GM15510 (cell line): ENCODE data around the gene DDX43.

ENCODE experiments used
- POLR2A ChIP-seq: IDR thresholded peaks from 3 replicates; pipeline ENCODE4 v1.6.1; 2011; ENCODE audit warnings: borderline replicate concordance; ENCODE audit not compliant: insufficient read length; ENCODE audit errors: extremely low read depth

The DDX43 gene

DNA sequence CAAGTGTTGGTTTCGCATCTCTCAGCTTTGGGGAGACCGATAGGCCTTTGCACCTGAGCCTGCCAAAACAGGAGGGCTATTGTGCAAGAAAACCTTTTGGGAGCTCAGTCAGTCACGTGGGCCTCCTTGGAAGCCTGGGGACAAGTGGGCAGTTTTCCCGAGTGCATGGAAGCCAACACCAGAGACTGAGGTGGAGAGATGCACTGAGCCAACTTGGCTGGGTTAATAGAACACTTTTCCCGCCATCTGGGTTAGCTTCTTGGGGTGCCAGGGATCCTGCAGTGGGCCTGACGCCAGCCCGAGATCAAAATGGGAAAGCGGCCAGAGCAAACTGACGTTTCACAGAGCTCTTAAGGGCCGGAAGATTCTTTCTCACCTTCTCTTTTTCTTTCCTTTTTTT is 22.1 kb upstream of the DDX43 start:
- TF ChIP-seq POLR2A, result no peak

DNA sequence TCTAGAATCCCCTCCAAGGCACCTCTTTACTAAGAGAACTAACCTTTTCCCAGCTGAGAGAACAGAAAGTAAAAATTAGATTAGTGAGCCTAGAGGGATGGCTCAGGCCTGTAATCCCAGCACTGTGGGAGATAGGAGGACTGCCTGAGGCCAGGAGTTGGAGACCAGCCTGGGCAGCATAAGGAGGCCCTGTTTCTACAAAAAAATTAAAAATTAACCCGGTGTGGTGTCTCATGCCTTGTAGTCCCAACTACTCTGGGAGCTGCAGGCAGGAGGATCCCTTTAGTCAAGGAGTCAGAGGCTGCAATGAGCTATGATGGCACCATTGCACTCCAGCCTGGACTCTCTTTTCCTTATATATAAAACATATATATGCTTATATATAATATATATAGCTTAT is 19.4 kb upstream of the DDX43 start:
- no peak for TF ChIP-seq POLR2A

DNA sequence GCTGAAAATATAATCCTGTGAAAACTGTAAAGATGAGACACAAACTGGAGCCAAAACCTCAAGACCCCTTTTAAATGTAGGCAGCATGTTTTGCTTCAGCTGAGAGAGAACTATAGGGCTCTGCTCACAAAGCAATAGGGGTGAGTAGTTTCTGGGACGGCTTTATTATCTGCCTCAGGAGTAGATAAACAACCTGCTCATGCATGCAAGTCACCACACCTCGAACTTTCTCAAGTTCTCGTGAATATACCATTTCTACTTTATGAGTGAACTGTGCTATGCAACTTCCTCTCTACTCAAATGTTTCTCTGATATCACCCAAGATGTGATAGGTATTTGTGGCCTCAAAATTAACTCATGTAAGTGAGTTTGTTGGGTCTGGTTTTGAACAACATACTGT is 17.4 kb upstream of the DDX43 start:
- TF ChIP-seq POLR2A, result no peak

DNA sequence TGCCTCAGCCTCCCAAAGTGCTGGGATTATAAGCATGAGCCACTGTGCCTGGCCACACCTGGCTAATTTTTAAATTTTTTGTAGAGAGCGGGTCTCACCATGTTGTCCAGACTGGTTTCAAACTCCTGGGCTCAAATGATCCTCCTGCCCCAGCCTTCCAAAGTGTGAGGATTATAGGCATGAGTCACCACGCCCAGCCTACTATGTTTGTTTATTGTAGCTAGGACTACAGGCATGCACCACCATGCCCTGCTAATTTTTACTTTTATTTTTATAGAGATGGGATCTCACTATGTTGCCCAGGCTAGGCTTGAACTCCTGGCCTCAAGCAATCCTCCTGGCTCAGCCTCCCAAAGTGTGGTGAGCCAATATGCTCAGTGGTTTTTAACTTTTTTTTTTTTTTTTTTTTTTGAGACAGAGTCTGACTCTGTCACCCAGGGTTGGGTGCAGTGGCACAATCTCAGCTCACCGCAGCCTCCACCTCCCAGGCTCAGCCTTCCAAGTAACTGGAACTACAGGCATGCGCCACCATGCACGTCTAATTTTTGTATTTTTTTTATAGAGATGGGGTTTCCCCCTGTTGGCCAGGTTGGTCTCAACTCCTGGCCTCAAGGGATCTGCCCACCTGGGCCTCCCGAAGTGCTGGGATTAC is 12.0 kb upstream of the DDX43 start:
- TF ChIP-seq POLR2A, result no peak

DNA sequence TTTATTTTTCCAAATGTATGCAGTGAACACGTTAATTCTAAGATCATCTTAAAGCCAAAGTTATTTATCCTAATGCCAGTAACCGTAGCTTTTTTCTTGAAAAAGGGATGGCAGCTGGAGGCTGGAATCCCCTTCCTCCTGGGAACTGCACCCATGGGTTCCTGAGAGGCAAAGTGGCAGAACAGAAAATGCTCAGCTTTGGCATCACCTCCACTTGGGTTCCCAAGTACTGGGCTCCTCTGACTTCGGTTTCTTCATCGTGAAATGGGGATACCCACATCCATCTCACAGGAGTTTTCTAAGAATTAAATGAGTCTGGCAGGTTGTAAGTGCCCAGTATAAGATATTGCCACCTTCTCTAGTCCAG is 6.2 kb upstream of the DDX43 start:
- TF ChIP-seq POLR2A, result no peak

DNA sequence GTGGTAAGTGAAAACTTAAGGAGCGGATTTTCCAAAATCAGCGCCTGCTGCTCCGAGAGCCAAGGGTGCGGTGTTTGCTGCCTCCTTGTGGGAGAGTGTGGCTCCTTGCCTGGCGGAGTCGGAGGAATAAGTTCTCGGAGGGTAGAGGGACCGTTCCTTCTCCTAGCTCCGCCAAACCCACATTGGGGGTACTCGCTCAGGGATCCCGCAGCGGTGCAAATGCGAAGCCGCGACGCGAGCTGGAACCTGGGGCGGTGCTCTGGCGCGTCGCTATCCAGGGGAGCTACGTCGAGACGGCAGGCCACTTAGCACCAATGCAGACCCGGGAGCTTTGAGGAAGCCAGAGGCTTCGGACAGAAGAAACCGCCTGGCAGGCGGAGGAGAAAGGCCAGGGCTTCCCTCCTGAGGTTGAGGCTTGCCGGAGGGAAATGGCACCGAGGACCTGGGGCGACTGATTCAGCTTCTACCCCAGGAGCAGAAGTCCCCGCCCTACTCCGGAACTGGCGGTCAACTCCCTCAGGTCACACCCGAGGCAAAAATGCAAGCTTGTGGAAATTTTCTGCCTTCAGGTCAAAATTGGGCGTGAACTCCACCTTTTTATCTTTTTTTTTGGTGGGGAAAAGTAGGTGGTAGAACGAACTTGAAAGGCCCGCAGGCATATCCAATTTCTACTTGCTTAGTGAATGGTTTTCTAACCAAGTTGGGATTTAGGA is 5.7 kb upstream of the DDX43 start:
- no peak for TF ChIP-seq POLR2A

DNA sequence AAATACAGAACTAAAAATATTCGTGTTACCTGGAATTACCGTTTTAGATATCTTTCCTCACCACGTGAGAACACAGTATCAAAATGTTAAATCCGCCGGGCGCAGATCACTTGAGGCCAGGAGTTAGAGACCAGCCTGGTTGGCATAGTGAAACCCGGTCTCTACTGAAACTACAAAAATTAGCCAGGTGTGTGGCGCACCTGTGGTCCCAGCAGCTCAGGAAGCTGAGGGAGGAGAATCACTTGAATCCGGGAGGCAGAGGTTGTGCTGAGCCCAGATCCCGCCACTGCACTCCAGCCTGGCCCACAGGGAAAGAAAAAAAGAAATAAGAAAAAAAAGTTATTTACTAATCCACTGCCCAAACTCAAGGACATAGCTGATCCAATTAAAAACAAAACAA is 4.8 kb upstream of the DDX43 start:
- TF ChIP-seq POLR2A, result no peak

DNA sequence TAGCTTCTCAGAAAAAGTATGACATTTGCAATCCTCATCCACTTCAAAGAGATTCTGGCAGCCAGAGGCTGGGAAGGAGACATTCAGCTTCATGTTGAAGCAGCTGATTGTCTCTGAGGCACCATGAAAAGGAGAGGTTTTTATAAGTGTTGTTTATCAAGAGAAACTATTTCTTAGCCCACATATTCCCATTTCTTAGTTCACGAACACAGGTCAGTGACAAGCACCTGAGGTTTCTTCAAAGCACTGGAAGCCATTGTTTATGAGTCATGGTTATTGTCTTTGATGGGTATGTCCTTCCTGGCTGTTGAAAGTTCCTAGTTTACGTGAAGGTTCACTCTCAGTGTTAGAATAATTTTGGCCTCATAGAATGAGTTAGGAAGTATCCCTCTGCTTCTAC is 3.0 kb upstream of the DDX43 start:
- TF ChIP-seq POLR2A, result no peak

DNA sequence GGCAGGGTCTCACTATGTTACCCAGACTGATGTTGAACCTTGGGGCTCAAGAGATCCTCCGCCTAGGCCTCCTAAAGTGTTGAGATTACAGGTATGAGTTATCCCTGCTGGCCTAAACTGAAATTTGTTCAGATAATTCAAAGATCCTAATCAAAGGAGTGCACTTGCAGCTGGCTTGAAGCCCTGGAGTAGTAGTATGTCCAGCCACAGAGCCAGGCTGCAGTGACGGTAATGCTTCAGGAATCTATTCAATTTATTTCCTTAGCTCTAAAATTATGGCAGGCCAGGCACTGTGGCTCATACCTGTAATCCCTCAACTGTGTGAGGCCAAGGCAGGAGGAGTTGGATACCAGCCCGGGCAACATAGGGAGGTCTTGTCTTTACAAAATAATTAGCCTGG is 1.4 kb upstream of the DDX43 start:
- TF ChIP-seq POLR2A, result no peak

DNA sequence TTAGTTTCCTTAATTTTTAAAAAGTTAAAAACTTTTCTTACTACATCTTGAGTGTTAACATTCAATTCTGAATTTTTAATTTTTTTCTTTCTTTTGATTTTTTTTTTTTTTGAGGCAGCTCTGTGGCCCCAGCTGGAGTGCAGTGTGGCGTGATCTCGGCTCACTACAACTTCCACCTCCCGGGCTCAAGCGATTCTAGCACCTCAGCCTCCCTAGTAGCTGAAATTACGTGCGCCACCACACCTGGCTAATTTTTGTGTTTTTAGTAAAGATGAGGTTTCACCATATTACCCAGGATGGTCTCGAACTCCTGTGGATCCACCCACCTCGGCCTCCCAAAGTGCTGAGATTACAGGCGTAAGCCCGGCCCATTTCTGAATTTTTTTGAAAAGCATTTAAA is 1.2 kb downstream of the DDX43 start:
- no peak for TF ChIP-seq POLR2A

DNA sequence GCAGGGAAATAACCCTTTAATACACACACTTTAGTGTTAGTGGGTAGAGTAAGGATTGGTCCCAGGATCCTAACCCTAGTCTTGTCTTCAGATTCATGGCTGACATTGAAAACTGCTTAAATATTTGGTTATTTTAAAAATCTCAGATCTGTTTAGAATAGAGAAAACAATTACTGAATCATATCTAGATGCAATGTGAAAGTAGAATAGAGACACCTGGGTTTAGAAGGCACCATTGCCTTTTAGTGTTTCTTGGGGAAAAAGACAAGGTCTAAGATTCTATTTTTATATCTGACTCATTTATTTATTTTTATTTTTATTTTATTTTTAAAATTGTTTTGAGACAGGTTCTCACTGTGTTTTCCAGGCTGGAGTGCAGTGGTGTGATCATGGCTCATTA is 6.0 kb downstream of the DDX43 start:
- no peak for TF ChIP-seq POLR2A

DNA sequence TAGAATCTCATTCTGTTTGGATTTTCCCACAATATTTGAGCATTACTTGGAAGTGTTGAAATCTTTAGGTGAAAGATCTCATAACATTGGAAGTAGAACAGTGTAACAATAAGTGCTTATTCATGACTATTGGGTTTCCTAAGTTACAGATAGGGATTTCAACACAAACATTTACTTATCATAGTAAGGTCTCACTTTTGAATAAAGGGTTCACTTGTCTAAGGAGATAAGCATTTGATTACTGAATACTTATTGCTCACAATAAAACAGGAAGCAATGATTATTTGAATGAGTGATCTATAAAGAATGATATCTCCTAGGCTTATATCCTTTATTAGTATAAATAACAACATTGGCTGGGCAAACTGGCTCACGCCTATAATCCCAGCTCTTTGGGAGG is 14.8 kb downstream of the DDX43 start:
- no peak for TF ChIP-seq POLR2A

DNA sequence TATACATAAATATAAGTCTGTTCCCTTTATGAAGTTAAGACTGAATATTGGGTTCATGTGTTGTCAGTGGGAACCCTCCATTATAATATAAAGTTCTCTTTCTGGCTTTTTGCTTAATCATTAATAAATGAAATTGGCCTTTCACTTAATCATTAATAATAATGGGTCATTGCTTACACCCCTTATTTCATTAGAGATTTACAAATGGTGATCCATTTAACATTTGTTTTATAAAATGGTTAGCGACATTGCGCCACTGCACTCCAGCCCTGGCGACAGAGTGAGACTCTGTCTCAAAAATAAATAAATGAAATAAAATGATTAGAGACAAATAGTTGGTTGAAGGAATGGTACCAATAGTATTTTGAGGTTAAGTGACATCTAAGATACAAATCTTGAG is 18.5 kb downstream of the DDX43 start:
- no peak for TF ChIP-seq POLR2A

DNA sequence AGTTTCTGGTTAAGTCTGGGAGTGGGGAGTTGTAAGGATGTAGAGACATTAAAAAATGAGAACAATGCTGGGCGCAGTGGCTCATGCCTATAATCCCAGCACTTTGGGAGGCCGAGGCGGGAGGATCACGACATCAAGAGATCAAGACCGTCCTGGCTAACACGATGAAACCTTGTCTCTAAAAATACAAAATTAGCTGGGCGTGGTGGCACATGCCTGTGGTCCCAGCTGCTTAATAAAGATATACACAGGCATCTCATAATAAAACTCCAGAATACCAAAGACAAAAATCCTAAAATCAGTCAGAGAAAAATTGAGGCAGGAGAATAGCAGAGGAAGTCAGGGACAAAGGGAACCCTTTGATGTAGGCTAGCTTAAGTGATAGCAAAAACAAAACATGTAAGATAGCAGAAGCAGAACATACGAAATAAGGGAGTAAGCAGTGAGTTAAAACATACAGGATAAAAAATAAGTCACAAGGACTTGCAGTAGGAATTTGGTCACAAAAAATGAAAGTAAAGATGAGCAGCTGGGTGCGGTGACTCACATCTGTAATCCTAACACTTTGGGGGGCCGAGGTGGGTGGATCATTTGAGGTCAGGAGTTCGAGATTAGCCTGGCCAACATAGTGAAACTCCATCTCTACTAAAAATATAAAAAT is 23.6 kb downstream of the DDX43 start:
- TF ChIP-seq POLR2A, result no peak

DNA sequence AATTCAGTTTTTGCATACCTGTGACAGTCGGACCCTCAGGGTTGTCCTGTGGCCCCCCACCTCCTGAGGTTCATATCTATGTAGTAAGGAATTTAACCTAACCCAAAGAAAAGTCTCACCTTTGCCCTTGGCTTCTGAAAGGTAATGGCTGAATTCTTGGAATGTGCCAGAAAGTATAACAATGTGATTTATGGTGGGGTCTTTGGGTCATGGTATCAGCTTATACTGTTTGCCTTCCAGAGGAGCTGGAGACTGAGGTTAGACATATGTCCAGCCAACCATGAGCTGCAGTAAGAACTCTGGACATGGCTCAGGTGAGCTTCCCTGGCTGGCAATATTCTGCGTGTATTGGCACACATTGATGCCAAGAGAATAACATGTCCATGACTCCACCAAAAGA is 26.9 kb downstream of the DDX43 start:
- TF ChIP-seq POLR2A, result no peak

DNA sequence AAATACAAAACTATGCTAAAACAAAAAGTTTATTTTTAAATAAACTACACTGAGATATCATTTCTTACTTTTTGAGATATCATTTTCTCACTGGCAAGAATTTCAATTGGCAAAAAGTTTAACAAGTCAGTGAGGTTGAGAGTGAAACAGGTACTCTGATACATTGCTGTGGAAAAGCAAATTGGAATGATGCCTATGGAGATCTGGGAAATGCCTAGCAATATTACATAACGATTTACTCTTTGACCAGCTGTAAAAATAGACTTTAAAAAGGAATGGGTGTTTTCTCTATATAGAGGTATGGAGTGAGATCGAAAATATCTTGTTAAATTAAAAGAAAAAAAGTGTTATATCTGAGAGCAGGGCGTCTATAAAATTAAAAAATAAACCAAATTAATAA is 40.6 kb downstream of the DDX43 start:
- no peak for TF ChIP-seq POLR2A
